Measurements from ENCODE around the gene FOXN3. TPM values are rescaled to one million over a fixed set of nuclear protein-coding genes. Genes with fewer than 3 reads are reported as not detected.

The FOXN3 gene
- total and polyA plus RNA-seq, 10 donors: 9.2 to 121 (median 98.3) TPM

- Histone ChIP-seq H3K4me1 (peaks cover 0 to 33% (median 8%) of the 10 kb centered on the region in 6 donors), H3K36me3 (peaks cover 0 to 22% (median 0%) of the 10 kb centered on the region in 6 donors), H3K4me3 (no peak overlapping the region), H3K9me3 (no peaks in the 10 kb centered on the region), H3K27ac (no peak overlapping the region), H3K27me3 (replicated peaks in 1 of 7) (no peaks in the 10 kb centered on the region)
- TF ChIP-seq POLR2A (IDR thresholded peaks at IDR 0.05) (no peak), POLR2AphosphoS5 (IDR thresholded peaks at IDR 0.05) (no peak), CTCF (IDR thresholded peaks at IDR 0.05 in 8 of 11, conservative IDR thresholded peaks at IDR 0.05 in 3 of 11) (no peak)
- intact Hi-C loops (cut with DNase I; ENCODE audit: low total_unique reads): no loop called here
- DNase-seq: no peak
- 88 to 94% (median 90%) methylated on average over 8 of the region's 8 CpGs for WGBS, 5 donors
Observed at GRCh38 chr14:89290813-89291212, 126.2 kb downstream of the FOXN3 start.

- Histone ChIP-seq H3K36me3 (peaks cover 0 to 20% (median 0%) of the 10 kb centered on the region in 6 donors), H3K4me3 (no peak overlapping the region), H3K27me3 (replicated peaks in 1 of 7) (no peaks in the 10 kb centered on the region), H3K27ac (no peak overlapping the region), H3K9me3 (no peaks in the 10 kb centered on the region), H3K4me1 (peaks cover 0 to 24% (median 8%) of the 10 kb centered on the region in 6 donors)
- no peak for DNase-seq
- 74 to 77% (median 76%) methylated on average over 5 of the region's 5 CpGs for WGBS, 5 donors
- TF ChIP-seq POLR2A (IDR thresholded peaks at IDR 0.05) (no peak), CTCF (IDR thresholded peaks at IDR 0.05 in 8 of 11, conservative IDR thresholded peaks at IDR 0.05 in 3 of 11) (no peak), POLR2AphosphoS5 (IDR thresholded peaks at IDR 0.05) (no peak)
- intact Hi-C loops (cut with DNase I; ENCODE audit: low total_unique reads): no loop called here
Observed at GRCh38 chr14:89289477-89289876, 127.6 kb downstream of the FOXN3 start.

DNA sequence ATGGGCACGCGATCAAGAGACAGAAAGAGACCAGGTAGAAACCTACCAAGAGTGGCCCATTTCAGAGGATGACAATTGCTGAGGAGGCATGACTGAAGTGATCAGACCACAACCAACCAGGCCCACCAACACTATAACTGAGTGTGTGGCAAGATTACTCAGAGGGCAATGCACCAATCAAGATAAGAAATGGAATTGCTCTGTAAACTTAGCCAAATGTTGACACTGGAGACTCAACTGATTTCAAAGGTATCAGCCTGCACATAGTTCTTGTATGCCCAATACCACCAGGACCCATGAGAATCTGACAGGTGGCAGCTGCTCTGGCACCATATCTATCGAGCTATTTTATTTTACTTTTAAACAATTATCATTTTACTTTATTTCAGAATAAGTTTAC, 128.9 kb downstream of the FOXN3 start:
- no peaks in the 10 kb centered on the region for H3K9me3 ChIP-seq
- H3K4me3 ChIP-seq: no peak overlapping the region
- H3K36me3 ChIP-seq: peaks cover 0 to 16% (median 0%) of the 10 kb centered on the region in 6 donors
- H3K4me1 ChIP-seq: peaks cover 0 to 19% (median 4%) of the 10 kb centered on the region in 6 donors
- intact Hi-C loops (cut with DNase I; ENCODE audit: low total_unique reads): no loop called here
- no peak for TF ChIP-seq POLR2AphosphoS5 (IDR thresholded peaks at IDR 0.05)
- no peak for TF ChIP-seq POLR2A (IDR thresholded peaks at IDR 0.05)
- no peak for TF ChIP-seq CTCF (IDR thresholded peaks at IDR 0.05 in 8 of 11, conservative IDR thresholded peaks at IDR 0.05 in 3 of 11)
- DNase-seq: no peak
- WGBS, 5 donors: 95 to 100% (median 98%) methylated on average over 3 of the region's 3 CpGs
- no peak overlapping the region for H3K27ac ChIP-seq
- H3K27me3 ChIP-seq (replicated peaks in 1 of 7): no peaks in the 10 kb centered on the region

DNA sequence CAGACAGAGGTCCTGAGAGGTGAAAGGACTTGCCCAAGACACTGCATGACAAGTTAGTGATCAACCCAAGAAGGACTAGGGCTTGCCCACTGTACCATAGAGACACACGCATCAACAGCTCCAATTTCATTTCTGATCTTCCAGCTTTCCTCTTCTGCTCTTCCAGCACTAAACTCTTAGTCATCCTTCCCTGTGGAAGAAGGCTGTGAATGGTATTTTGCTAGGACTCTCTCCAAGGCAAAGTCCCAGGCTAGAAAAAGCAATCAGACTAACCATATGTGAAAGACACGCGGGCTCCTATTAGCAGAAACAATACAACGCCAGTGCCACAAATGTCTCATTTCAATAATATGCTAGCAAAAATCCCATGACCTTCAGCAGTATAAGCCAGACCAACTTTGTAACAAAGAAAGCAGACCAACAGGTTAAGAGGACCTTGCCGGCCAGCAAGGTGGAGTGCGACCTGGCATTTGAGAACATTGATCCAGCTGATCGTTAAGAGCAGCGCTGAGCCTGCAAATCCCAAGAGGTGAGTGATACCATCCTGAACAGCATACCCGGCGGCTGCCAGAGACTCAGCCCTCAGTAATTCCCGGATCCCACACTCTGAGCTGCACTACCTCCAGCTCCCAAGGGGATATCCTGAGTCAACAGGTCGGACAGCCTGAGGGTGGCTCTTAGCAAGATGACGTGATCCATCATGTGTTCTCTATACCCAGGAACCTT, 132.5 kb downstream of the FOXN3 start:
- H3K27ac ChIP-seq: no peak overlapping the region
- intact Hi-C loops (cut with DNase I; ENCODE audit: low total_unique reads): no loop called here

More for the DNA sequence above, 132.5 kb downstream of the FOXN3 start:
- no peaks in the 10 kb centered on the region for H3K9me3 ChIP-seq
- H3K27me3 ChIP-seq (replicated peaks in 1 of 7): no peaks in the 10 kb centered on the region
- 89 to 97% (median 97%) methylated on average over 12 to 13 of the region's 13 CpGs for WGBS, 5 donors
- no peak for DNase-seq
- H3K4me1 ChIP-seq: peaks cover 0 to 13% (median 0%) of the 10 kb centered on the region in 6 donors
- TF ChIP-seq POLR2A (IDR thresholded peaks at IDR 0.05) (no peak), POLR2AphosphoS5 (IDR thresholded peaks at IDR 0.05) (no peak), CTCF (IDR thresholded peaks at IDR 0.05 in 8 of 11, conservative IDR thresholded peaks at IDR 0.05 in 3 of 11) (no peak)
- no peak overlapping the region for H3K4me3 ChIP-seq
- H3K36me3 ChIP-seq: peaks cover 0 to 22% (median 7%) of the 10 kb centered on the region in 6 donors
